HG03159 (cell line): Measurements from ENCODE around the gene LPAR3.
A peak's percentile ranks its signal among the peaks of the same experiment; 100 is the strongest.
"Not testable (repeated sequence)": the region's sequence is repeated elsewhere in the genome, so short reads cannot be mapped to it uniquely, and the experiment has no call there.

Experiments
- ATAC-seq: cut with Tn5 transposase; IDR thresholded peaks from one replicate; pipeline ENCODE4 v1.9.1; 2021; ENCODE audit warnings: mild to moderate bottlenecking, moderate library complexity; ENCODE audit not compliant: unreplicated experiment

The LPAR3 gene

DNA sequence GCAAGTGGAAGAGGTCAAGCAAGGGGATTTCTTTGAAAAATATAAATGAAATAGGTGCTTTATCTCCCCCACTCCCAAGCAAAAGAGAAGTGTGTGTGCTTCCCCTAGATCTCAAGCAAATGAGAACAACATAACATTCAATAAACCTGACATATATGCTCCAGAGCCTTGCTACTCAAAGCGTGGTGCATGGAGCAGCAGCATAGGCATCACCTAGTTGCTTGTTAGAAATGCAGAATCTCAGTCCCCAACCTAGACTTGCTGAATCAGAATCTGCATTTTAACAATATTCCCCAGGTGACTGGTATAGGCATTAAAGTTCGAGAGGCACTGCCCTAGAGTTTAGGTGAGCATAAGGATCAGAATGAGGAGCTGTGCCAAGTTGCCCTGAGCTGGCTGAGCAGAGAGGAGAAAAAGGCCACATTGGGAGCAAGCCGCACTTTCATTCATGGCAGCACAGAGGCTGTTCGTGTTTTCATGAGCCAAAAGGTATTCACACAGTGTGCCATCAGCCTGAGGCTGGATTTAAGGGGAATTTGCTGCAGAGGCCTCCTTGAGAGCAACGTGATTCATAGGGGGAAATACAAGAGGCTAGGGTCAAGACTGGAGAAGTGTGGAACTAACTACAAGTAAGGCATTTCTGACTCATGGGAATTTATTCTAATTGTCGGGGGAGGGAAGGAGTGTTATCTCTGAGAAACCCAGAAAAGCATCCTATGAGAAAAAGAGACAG is 14.3 kb upstream of the LPAR3 start:
- ATAC-seq: no peak

DNA sequence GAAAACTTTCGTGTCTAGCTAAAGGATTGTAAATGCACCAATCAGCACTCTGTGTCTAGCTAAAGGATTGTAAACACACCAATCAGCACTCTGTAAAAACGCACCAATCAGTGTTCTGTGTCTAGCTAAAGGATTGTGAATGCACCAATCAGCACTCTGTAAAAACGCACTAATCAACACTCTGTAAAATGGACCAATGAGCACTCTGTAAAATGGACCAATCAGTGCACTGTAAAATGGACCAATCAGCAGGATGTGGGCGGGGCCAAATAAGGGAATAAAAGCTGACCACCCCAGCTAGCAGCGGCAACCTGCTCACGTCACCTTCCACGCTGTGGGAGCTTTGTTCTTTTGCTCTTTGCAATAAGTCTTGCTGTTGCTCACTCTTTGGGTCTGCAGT is 9.7 kb upstream of the LPAR3 start:
- ATAC-seq: not testable (repeated sequence)

DNA sequence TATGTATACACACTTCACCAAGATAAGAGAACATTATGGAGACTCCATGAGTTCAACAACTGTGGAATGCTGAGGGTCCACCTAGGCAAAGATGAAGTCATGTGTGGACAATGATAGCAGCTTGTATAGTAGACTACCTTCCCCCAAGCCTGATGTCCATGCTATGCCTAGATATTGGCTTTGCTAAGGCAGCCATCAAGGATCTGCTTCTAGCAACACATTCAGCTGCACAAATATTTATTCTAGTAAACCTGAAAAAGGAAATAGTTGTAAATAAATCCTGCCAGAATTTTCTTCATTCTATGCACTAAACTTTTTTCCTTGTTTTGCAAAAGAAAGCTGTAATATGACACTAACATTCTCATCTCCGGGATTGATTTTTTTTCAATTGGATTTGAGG is 7.0 kb upstream of the LPAR3 start:
- ATAC-seq: no peak

DNA sequence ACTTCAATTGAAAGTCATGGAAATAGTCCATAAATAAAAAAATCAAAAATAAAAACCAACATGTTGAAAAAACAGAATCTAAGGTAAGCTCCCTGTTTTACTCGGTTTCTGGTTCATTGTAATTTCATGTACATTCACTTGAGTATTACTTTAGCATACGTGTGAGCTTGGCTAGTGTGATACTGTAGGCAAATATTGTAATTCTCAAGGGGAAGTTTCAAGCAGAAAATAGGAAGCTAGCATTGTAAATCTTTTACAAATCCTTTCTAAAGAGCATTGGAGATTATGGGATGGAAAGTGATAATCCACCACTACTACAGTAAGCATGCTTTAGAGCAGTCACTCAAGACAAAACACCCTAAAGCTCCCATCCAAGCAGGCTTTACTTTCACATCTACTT is 3.3 kb upstream of the LPAR3 start:
- no peak for ATAC-seq

DNA sequence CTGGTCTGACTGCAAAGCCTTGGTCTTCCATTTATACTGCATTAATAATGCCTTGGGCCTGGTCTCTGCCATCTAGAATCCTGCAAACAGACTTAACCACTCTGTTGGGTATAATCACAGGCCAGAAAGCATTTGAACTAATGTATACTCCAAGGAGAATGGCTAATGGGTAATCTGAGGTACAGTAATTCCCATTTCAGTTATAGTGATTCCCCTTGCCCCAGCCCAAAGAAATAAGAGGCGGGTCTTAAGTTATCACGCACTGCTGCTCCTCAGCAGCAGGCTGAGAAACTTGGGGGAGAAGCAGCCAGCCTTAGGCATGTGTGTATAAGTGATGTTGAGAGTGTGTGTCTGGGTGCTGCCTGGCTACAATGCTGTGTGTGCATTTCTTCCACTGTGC is 2.4 kb downstream of the LPAR3 start:
- ATAC-seq: no peak

DNA sequence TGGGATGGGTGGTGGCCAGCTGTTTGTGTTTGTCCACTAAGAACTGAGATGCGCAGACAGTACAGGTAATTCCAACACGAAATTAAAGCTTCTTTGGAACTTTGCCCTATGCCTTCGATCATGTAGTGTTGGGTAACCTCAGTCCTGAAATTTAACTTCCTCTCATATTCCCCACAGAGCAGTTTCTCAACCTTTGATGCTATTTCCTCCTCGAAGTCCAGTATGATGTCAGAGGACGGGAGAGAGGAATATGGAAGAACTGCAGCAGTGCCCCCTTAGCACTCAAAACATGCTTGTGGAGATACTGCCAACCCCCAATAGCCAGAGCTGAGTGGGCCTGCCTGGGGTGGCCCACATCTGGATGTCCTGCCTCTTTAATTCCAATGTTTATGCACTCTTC is 3.6 kb downstream of the LPAR3 start:
- ATAC-seq: no peak

DNA sequence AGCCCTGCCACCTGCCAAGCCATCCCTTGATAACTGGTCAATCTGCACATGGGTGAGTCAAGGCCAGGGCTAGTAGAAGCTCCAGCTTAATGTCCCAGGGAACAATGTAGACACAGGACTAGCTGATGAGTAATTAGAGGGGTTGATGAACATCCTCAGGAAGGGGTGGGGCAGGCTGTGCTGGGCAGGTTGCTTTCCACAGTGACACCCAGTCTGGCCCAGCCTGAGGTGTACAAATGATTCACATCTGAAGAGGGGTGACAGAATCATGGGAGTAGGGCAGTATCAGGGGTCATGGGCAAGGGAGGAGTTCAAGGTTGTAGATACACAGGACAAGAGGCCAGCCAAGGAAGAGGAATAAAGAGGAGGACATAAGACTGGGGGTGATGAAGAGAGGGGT is 4.3 kb downstream of the LPAR3 start:
- ATAC-seq: no peak

DNA sequence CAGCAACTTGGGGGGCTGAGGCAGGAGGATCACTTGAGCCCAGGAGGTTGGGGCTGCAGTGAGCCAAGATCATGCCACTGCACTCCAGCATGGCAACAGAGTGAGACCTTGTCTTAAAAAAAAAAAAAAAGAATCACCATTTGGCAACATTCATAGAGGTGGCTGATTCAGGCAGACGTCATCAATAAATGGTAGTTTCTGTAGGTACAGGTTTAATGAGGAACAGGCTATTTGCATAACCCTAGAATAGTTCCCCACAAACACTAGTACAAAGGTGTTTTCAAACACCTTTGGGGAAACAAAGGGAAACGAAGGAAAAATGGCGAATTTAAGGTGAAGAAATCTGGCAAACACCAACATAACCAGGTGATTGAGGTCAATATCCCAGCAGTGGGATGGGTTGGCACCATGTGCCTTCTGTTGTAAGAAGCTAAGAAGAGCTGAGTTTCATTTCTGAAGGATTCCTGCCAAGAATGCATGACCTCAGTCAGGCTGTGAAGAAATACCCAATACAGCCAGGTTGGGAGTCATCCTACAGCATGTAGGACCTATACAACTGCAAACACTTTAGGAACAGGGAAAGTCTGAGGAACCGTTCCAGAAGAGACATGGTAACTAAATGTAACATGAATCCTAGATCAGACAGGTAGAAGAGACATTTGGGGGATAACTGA is 5.6 kb downstream of the LPAR3 start:
- no peak for ATAC-seq

DNA sequence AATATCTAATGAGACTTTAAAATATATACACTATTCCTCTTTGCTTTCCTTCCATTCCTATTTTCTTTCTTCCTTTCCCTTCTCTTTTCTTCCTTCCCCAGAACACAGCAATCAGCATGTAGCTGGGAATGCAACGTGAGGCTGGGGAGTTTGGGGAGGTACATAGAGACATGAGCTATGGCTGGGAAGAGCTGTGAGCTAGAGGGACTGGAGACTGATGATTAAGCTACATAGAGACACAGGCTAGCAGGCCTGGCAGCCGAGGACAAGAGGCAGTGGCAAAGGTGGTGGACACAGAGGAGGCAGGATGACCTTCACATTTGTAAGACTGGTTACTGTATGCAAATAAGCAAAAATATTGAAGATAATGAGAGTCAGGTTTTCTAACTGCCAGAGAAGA is 7.5 kb downstream of the LPAR3 start:
- no peak for ATAC-seq

DNA sequence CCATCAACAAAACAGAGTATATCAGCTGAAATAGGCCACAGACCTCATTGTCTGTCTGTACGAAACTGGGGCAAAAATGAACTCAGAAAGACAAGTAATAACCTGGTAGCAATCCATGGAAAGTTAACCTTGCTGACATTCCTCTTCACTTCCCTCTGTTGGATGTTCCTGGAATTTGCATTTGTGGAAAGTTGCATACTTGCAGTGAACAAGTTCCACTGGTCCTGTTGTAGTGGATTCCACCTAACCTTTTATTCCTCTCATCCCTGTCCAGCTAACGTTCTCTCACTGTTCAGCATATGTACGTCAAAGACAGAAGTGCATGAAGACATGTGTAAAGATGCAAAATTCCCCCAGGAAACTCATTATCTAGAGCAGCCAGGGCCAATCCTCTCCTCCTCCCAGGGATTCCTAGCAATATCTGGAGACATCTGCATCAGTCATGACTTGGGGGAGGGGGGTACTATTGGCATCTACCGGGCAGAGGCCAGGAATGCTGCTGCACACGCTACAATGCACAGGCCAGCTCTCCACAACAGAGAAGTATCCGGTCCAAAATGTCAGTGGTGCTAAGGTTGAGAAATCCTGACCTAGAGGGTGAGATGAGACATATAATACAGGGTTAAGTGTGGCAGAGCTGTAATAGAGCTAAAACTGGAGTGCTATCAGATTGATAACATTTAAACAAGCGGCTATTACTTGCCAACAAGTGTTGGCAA is 8.2 kb downstream of the LPAR3 start:
- ATAC-seq: no peak

DNA sequence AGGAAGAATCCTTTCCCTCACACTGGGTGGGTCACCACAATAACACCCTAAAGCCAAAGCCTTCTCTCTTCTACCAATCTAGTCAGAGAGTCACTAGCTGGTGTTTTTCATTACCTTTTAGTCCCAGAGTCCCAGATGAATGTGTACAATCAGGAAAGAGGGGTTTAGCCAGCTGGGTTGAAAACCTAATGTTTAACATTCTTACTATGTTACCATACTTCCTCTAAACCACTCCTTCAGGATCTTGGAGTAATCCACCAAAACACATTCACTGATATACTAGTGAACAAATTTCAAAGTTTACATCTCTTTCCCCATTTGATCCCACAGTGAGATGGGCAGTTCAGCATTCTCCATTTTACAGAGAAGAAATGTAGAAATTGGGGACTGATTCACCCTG is 9.7 kb downstream of the LPAR3 start:
- no peak for ATAC-seq

DNA sequence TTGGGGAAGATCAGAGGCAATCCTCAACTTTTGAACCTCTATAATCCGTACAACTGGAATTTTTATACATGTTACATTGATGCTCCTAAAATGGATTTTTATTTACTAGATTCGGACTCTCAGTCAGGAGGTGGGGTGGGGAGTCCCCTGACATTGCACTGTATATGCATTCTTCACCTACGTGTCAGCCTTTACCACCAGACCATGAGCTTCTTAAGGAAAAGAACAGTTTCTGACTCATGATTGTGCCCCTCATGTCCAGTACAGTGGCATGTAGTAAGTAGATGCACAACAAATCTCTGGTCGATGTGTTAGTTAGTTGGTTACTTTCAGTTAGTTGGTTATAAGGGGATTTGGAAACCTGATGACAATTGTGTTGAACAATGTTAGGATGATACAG is 15.4 kb downstream of the LPAR3 start:
- no peak for ATAC-seq

DNA sequence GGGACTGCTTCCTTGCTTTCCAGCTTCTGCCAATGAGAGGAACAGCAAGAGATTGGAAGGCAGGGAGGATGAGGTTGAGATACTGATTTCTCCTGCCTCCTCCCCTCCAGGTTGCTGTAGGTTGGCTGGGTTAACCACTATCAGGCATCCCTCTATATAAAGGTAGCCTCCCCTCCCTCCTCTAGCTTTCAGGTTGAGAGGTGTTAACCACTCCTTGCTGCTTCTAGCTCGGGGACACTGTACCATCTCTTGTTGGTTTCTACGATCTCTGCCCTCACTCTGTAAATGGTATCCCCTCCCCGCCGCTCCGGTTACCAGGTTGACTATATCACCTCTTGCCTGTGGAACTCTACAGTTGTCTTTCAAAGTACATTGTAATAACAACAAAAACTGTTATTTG is 16.7 kb downstream of the LPAR3 start:
- ATAC-seq: no peak

DNA sequence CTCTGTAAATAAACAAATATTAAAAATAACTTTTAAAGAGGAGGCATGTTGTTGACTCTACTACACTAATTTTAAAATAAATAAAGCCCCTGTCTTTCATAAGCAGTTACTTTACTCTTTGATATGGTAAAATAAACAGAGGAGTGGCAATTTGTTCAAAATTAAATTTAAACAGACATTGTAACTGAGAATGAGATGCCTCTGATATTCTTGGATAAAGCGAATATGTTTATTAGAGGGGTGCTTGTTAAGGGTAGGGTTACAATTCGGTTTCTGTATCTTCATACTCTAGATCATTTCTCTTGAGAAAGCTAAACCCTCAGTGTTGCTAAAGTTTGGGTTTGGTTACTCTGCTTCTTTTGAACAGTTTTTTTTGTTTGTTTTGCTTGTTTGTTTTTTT is 19.6 kb downstream of the LPAR3 start:
- no peak for ATAC-seq

DNA sequence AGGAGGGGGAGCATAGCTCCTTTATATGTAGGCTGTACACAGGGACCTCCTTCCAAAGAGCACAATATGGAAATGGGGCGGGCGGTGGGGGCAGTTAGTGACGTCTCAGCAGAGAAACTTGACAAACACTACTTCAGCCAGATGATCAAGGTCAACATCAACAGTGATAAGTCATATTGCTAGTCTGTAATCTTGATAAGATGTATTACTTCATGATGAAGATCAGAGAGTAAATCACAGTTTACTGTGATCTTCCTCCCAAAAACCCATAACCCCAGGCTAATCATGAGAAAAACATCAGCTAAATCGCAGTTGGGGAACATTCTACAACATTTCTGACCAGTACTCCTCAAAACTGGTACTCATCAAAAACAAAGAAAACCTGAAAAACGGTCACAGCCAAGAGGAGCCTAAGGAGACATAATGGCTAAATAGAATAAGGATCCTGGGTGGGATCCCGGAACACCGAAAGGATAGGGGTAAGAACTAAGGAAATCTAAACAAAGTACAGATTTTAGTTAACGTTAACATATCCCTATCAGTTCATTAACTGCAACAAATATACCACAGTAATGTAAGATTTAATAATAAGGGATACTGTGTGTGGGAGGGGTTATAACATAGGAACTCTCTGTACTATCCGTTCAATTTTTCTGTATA is 20.2 kb downstream of the LPAR3 start:
- ATAC-seq: no peak

DNA sequence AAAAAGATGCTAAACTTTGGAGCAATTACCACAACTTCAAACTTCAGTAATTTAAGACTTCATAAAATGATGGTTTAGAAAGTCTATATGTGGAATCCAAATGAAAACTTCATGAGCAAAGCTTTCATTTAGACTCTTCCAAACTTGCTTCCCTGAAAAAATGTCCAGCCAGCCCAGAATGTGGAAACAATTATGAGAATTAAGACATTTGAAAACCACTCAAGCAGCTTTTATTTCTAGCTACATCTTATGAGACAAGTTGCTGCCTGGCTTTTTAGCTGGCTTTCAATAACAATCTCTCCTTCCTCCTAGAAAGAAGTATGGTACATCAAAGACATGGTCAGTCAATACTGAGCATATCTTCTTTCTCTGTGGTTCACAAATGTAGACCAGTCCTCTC is 21.8 kb downstream of the LPAR3 start:
- no peak for ATAC-seq

DNA sequence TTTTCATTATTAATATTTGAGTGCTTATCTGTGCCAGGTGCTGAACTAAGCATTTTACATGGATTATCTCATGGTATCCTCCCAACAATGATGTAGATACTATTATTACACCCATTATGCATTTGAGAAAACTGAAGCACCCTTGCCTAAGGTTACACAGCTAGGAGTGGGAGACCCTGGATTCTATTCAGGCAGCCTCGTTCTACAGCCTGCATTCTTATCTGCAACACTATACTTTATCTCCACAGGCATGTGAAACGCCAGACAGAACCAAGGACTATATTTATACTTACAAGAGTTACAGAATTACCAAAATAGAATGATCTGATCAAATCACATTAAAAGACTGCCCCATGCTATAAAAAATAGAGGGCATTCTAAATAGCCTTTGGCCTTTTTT is 22.4 kb downstream of the LPAR3 start:
- no peak for ATAC-seq

DNA sequence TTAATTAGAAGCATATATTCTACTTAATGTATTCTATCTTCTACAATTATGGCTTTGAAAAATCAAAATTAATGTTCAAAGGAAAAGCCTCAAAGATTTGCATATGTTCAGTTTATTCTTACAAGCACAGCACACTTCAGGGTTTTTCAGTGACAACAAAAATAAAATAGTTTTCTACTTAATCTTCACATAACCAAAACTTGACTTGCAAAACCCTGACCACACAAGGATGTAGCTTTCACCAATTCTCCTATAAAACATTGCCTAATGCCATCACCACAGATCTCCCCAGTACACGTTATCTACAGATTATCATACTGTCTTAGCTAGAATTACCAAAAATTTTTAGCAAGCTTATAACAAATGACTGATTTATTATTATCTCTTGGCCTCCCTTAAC is 23.3 kb downstream of the LPAR3 start:
- ATAC-seq: no peak

DNA sequence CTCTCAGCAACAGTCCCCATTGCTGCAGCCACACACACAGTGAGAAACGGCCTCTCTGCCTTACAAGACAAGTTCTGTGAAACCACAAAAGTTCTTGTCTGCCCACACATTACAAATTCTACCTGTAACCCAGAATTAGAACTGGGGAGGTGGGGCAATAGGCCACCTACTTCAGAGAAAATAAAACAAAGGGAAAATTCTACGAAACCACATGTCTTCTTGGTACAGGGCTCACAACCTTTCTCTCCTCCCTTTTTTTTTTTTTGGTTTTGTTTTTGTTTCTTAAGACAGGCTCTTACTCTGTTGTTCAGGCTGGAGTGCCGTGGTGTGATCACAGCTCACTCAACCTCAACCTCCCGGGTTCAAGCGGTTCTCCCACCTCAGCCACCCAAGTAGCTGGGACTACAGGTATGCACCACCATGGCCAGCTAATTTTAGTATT is 30.2 kb downstream of the LPAR3 start:
- peak; percentile 86 for ATAC-seq

DNA sequence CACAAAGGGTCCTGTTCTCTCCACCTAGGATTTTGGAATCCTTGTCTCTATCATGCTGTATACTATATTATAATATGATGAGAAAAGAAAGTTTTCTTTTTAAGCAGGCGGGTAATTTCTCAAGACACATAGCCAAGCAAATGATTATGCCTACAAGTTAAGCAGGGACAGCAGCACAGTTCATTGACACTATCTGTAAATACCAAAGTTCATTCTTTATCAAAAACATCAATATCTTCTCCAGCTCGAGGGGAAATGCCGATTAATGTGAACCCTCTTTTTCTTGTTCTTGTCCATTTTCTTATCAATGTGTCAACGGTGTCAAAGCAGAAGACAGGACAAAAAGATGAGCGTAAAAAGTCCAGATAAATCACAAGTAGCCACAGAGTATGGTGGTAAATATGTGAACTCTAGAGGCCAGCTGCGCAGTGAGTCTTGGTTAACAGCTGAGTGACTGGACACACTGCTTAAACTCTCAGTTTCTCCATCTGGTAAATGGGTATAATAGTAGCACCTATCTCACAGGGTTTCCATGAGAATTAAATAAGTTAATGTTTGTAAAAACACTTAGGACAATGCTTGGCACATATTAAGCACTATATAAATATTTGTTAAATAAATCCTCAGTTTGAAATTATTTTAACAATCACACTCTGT is 30.9 kb downstream of the LPAR3 start:
- ATAC-seq: no peak

DNA sequence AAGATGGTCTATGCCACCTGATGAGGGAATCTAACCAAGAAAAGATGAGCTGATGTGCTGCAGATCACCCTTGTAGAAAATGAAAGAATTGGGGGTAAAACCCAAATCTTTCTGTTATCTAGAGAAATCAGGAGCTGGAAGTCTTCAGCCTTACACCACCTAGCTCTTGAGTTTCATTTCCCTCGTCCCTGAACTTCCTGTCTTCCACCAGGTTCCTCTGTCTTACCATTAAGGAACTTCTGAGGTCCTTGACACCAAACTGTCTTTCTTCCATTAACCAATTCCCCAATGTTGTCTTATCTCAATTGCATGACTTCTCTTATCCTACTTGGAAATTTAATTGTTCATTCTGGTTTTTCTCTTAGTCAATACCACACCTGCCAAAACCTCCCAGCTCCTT is 31.5 kb downstream of the LPAR3 start:
- no peak for ATAC-seq
